ENCODE results near the gene TAF6. TPM values are rescaled to one million over a fixed set of nuclear protein-coding genes. Genes with fewer than 3 reads are reported as not detected.

TAF6 gene
- total and polyA plus RNA-seq, 9 of the 15 experiments (the other 6 are each of a cell fraction or from before 2014, with no cell fraction given) = 0.78 to 78.7 (median 21.3) TPM

GRCh38 chr7:100101016-100101862, 17.9 kb downstream of the TAF6 start, which contains the start of the genes AP4M1 and MCM7 (continued):
- TF ChIP-seq CXXC5 (CRISPR knock-in tag; IDR thresholded peaks at IDR 0.05) = peak; percentile 96
- TF ChIP-seq PKNOX1 (IDR thresholded peaks at IDR 0.05) = peak; percentile 100
- no peak for TF ChIP-seq NR1H2 (CRISPR knock-in tag; IDR thresholded peaks at IDR 0.05)
- TF ChIP-seq NR0B1 (IDR thresholded peaks at IDR 0.05; ENCODE audit: partially characterized antibody) = no peak
- no peak for TF ChIP-seq RREB1 (CRISPR knock-in tag; IDR thresholded peaks at IDR 0.05)
- no peak for TF ChIP-seq MCM2 (IDR thresholded peaks at IDR 0.05; ENCODE audit: low read depth)
- TF ChIP-seq GTF2B (IDR thresholded peaks at IDR 0.05; ENCODE audit: extremely low read depth, insufficient read length) = no peak
- TF ChIP-seq ZNF133 (CRISPR knock-in tag; IDR thresholded peaks at IDR 0.05) = no peak
- no peak for TF ChIP-seq RFX1 (IDR thresholded peaks at IDR 0.05)
- TF ChIP-seq CLOCK (CRISPR knock-in tag; IDR thresholded peaks at IDR 0.05; ENCODE audit: borderline replicate concordance) = no peak
- TF ChIP-seq CREB3L1 (IDR thresholded peaks at IDR 0.05; ENCODE audit: borderline replicate concordance, low read depth) = no peak; the same call in 1 of the 2 replicates
- TF ChIP-seq SMAD1 (IDR thresholded peaks at IDR 0.05; ENCODE audit: low read depth, low read length, partially characterized antibody) = peak; percentile 63

All from K562 (cell line).